Endometrium (tissue), 2 donors: ENCODE results near the gene TSGA10.
"Not testable (repeated sequence)": the region's sequence is repeated elsewhere in the genome, so short reads cannot be mapped to it uniquely, and the experiment has no call there.

Experiments used
- FAIRE-seq: peaks from 2 replicates; lab custom pipeline; 2012; peaks lifted over from hg19 to GRCh38; lab: Jason Lieb, UNC
- donor health status: control.
- donor health status: control.

The TSGA10 gene

DNA sequence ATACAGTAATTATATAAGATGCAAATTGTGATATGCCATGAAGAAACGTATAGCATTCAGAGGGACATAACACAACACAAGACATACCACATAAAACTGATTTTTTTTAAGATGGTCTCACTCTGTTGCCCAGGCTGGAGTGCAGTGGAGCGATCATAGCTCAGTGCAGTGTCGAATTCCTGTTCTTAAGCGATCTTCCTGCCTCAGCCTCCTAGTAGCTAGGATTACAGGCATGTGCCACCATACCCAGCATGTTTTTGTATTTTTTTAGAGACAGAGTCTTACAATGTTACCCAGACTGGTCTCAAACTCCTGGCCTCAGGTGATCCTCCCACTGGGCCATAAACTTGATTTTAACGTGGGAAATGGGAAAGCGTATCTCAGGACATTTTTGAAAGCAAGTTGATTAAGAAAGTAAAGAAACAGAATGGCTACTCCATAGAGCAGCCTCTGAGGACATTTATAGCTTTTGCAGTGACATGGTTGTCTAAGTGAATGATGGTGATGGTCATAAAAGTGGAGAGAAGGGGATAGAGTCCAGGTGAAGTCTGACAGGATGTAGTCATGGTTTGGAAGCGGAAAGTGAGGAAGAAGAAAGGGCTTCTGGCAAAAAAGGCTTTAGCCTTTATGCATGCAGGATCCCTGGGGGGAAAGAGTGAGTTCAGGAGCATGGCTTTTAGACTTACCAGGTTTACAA, 2.4 kb downstream of the TSGA10 start:
- FAIRE-seq, result no peak

DNA sequence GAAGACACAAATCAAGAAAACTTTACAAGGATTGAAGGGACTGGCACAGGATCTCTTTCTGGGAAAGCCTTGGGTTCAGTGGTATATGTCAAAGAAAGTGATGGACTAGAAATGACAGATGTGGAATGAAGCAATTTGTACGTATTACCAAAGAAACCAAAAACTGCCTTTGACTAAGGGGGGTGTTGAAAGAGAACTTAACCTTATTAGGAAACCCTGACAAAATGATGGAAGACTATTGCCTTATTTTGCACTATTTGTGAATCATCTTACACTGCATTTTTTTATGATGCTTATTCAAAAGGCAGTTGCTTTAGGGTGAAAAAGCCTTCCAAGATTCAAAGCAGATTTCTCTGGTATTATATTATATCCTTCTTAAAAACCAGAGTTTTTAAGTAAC, 4.0 kb downstream of the TSGA10 start:
- no peak for FAIRE-seq

DNA sequence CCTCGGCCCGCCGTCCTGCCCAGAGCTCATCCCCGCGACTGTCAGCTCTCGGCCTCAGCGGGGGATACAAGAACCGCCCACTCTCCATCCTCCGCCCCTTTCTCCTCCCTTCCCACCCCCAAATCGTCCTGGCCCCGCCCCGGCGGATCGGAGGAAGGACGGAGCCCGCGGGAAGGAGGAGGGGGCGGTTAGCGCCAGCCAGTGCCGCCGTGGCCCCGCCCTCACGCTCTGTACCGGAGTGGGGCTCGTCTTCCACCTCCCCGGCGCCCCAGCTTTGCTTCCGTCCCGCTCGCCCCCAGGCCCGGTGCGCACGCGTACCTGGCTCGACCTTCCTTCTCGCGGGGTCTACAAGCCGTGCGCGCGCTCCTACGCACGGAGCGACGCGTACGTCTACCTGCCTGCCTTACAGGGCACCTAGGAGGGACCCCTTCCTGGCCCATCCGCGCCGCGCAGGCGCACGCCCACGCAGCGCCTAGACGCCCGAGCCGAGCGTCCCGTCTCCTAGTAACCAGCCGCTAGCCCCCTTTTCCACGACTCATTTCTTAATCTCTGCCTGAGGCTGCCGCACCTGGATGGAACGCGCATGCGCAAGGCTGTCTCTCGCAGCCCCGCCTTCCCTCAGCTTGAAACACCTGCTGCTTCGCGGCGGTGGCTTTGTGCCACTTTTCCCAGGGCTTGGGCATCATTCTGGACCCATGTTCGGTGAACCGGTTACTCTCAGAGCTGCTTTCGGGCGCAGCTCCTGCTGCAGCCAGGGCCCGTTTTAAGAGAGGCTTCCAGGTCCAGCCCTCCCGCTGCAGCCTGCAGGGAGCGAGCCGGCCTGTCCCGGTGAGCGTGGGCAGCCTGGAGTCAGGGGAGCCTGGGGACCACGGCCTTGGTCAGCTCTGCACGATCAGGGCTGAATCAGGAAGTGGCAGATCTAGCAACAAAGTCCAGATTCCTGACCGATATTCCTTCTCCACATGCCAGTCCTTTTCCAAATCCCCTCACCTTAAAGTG, 13.3 kb downstream of the TSGA10 start, which contains the start of gene C2orf15:
C2orf15 (plus strand) TSS at position 598 of the 999 bp plus-strand sequence. CDS start 8,852 bp downstream, outside the sequence.
- FAIRE-seq, result no peak

DNA sequence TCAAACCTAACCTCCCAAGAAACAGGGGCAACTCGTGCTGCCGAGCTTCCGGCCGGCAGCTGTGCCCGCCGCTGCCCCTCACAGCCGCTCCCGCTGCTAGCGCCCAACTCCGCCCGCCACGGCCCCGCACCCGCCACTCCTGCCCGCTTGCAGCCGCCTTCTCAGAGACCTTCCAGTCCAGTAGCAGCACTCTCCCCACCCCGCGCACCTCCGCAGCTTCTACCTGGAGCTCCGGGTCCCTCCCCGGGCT, 14.0 kb downstream of the TSGA10 start:
- FAIRE-seq, result no peak

DNA sequence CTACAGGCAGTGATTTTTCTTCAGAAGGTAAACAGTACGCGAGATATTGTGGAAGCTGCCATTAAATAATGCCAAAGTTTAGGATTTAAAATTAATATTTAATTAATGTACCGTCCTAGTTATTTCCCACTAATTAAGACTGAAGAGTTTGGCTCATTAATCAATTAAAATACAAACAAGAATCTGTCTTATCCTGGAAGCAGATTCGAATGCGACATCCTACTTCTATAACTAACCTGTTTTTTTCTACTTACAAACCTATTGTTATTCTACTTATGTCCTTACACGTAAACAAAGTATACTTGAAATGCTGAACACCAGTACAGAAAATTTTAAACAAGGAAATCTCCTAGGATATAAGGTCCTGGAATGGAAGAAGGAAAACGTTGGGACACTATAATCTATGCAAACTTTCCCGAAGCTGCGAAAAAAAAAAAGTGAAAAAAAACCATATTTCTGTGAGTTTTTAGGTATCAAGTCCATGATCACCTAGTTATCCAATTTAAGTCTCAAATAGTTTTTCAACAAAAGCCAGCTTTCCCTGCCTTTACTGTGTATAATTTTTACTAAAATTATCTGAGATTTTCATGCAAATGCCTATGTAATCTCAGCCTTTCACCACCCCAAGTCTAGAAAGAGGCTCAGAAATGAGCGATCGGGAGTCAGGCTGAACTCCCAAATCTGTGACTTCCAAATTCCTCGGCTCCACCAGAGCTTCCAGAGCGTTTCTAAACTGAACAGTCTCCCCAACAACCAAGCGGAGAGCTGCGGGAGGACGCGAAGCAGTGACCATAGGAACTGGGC, 14.5 kb downstream of the TSGA10 start:
- no peak for FAIRE-seq

DNA sequence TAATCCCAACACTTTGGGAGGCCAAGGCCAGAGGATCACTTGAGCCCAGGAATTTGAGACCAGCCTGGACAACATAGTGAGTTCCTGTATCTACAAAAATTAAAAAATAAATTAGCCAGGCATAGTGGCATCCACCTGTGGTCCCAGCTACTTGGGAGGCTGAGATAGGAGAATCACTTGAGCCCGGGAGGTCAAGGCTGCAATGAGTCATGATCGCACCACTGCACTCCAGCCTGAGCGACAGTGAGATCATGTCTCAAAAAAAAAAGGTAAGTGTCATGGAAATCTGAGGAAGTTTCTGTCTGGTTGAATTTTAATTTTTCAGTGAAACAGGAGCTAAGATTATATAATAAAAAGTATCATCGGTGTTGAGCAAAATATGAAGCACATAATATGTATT, 15.7 kb downstream of the TSGA10 start:
- no peak for FAIRE-seq

DNA sequence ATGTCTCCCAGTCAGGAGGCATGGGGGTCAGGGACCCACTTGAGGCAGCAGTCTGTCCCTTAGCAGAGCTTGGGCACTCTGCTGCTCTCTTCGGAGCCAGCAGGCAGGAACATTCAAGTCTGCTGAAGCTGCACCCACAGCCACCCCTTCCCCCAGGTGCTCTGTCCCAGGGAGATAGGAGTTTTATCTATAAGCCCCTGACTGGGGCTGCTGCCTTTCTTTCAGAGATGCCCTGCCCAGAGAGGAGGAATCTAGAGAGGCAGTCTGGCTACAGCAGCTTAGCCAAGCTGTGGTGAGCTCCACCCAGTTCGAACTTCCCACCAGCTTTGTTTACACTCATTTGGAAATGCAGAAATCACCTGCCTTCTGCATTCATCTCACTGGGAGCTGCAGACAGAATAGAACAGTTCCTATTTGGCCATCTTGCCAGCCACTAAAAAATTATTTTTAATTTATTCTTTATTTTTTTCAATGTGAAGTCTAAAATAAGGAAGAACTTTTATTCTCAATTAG, 19.6 kb downstream of the TSGA10 start:
- FAIRE-seq, result not testable (repeated sequence)

DNA sequence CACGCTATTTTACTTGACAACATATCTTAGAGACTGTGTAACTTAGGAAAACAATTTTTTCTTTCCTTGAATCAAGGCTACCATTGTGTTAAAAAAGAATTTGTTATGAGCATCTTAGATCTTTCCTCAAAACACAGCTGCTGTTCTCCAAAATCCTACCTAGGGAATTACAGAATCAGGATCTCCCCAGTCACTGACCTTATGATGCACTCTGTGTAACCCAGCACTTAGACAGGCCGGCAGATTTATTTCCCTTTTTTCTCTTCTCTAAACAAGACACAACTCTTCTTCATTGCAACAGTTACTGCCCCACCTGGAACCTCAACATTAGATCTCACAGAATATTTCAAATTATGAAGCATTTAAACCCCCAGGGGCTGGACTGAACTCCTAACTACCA, 26.8 kb downstream of the TSGA10 start:
- no peak for FAIRE-seq

DNA sequence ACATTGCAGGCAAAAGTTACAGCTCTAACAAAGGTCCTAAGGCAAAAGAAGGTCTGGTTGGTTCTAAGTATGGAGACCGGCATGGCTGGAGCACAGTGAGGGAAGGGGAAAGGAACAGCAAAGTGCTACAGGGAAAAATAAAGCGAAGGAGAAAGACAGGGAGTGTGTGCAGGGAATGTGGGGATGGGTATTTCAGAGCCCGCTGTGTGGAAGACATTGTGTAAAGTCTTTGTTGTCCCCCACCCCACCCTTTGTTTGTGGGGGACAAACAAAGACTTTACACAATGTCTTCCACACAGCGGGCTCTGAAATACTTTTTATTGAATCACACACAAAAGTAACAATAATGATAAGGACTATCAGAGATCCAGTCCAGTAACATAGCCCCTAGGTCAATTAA, 42.1 kb downstream of the TSGA10 start:
- no peak for FAIRE-seq

DNA sequence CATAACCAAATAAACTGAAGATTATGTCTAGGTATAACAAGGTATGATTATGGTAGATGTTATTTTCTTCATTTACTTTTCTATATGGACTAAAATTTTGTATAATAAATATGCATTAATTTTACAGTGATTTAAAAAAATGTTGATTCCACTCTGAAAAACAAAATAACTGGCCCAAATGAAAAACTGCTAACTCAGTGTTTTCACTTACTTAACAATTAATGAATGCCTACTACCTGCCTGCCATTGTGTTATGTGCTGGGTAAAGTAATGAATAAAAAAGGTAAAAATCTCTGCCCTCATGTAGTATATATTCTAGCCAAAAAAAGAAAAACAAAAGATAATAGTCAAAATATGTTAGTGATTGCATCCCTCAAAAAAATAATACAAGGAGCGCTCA, 42.8 kb downstream of the TSGA10 start:
- no peak for FAIRE-seq

DNA sequence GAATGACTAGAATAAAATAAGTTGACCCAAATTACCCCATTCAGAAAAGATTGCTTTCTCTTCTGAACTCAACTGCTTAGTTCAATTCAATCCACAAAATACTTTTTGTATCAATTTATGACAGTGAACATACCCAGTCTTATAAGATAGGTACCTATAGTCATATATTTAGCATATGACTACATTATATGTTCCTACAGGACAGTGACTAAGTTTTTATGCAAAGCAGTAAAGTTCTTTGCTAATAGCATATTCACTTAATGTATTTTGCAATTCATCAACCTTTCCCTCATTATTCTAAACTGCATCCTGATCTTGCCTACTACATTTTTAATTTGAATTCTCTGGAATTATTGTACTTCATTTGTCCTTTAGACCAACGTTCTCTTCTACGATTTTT, 43.5 kb downstream of the TSGA10 start:
- no peak for FAIRE-seq

DNA sequence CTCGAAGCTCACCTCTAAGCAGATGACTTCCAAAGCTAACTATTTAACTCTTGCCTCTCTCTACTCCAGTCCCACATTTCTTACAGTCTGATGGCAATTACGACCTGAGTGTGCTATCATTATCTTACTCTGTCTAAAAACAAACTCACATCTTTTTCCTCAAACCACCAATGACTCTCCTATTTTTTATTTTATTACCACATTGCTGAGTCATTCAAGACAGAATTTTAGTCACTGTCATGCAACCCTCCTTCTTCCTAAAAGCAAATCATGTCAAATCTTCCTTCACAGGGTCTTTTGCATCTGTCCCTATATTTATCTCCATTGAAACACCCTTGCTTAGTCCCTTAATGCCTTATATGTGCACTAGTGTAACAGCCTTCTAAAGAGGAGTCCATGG, 47.8 kb downstream of the TSGA10 start:
- FAIRE-seq, result no peak

DNA sequence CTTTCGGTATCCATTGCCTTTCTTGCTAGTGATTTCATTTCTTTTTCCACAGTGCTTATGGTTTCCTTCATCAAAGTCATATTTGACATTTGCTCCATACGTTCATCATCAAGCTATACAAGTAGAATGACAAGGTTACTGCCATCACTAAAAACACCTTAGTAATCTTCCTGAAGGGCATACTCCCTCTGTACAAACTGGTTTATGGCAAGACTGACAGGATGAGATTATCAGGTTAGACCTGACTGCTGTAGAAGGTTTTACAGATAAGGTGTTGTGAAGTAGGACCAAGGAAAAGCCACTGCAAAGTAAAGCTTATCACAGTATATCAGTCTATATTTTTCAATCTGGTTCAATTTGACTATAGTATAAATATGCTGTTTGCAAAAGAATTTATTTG, 50.7 kb downstream of the TSGA10 start:
- FAIRE-seq, result no peak

DNA sequence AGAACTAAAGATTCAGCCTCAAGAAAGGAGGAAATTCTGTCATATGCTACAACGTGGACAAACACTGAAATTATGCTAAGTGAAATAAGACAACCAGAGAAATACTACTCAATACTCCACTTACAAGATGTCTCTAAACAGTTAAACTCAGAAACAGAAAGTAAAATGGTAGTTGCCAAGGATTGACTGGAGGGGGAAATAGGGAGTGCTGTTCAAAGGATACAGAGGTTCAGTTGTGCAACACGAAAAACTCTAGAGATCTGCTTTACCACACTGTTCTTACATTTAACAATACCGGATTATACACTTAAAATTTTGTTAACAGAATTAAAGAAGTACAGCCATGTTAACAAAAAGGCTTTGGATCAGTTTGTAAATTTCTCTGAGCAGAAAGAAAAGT, 53.0 kb downstream of the TSGA10 start:
- no peak for FAIRE-seq

DNA sequence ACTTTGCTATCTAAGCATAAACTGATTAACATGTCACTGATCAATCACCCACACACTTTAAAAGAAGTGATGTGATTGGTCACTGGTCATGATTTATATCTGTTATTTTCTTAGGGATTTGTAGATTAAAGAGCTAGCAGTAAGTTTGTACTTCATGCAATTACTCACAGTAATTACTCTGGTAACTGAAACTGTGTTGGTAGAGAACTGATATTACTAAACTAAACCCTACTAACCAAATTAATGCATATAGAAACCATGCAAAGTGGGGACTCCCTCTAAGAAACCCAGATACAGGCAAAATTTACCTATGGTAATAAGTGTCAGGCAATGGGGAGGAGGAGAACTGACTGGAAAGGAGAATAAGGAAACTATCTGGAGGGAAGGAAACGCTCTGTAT, 58.0 kb downstream of the TSGA10 start:
- FAIRE-seq, result no peak

DNA sequence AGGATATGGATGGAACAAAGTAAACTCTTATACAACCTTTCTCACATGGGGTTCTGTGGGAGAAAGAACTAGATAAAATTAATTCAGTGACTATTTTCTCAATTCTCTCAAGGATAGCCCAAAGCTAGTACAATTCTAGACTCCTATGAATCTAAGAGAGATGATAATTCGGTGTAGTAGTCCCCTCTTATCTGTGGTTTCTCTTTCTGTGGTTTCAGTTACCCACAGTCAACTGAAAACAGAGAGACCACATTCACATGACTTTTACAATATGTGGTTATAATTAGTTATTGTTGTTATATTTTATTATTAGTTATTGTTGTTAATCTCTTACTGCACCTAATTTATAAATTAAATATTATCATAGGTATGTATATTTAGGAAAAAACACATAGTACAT, 66.7 kb downstream of the TSGA10 start:
- FAIRE-seq, result no peak

DNA sequence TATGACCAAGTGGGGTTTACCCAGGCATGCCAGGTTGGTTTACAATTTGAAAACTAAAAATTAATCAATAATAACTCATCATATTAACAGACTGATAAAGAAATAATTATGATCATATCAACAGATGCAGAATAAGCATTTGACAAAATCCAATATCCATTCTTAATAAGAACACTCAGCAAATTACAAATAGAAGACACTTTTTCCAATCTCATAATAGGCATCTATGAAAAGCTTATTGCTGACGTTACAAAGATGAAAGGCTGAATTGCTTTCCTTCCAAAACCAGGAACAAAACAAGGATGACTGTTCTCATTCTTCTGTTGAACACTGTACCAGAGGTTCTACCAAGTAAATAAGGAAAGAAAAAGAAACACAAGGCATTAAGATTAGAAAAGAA, 68.4 kb downstream of the TSGA10 start:
- no peak for FAIRE-seq

DNA sequence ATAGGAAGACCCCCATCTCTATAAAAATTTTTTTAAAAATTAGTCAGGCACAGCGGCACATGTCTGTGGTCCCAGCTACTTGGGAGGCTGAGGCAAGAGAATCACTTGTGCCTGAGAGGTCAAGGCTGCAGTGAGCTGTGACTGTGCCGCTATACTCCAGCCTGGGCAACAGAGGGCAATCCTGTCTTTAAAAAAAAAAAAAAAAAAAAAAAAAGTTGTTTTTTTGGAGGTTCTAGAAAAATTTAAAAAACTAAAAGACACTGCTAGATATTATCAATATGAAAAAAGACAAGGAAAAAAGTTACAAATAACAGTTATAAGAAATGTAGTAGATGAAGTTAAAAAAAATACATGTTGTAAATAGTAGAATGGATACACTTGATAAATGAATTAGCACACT, 69.3 kb downstream of the TSGA10 start:
- FAIRE-seq, result peak; percentile 26

DNA sequence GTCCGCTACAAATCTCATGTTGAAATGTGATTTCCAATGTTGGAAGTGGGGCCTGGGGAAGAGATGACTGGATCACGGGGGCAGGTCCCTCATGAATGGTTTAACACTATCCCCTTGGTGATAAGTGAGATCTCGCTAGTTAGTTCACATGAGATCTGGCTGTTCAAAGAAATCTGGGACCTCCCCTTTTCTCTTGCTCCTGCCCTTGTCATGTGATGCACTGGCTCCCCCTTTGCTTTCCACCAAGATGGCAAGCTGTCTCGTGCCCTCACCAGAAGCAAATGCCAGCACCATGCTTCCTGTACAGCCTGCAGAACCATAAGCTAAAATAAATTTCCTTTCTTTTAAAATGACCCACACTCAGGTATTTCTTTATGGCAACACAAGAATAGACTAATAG, 70.5 kb downstream of the TSGA10 start:
- FAIRE-seq, result no peak

DNA sequence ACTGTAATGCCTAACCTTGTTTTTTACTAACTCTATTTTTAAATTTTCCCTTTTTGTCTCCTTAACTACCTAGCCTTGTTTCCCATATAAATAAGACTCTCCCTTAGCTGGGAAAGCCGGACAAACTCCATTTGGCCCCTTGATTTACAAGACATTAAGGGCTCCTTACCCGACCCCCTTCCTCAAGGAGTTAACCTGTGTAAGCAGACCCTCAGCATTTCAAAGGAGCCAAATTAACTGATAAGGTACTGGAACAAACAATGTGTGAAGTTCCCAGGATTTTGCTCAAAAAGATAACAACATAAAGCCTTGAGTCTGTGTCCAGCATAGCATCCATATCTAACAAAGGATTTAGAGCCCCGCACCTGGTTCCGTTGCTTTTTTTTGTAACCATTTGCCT, 72.9 kb downstream of the TSGA10 start:
- FAIRE-seq, result no peak

DNA sequence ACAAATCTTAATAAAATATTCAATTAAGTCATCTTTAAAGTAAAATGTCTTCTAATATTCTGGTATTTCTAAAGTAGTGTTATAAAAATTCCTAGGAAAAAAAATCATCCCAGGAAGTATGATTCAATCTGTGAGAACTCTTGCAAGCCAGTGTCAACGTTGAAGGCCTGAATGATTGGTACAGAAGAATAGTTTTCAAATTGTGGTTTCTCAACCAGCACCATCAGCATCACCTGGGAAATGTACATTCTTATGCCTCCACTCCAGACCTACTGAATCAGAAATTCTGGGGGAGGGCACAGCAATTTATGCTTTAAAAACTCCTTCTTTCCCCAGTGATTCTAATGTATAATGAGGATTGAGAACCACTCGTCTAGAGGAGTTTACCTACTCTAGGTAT, 75.5 kb downstream of the TSGA10 start:
- no peak for FAIRE-seq

DNA sequence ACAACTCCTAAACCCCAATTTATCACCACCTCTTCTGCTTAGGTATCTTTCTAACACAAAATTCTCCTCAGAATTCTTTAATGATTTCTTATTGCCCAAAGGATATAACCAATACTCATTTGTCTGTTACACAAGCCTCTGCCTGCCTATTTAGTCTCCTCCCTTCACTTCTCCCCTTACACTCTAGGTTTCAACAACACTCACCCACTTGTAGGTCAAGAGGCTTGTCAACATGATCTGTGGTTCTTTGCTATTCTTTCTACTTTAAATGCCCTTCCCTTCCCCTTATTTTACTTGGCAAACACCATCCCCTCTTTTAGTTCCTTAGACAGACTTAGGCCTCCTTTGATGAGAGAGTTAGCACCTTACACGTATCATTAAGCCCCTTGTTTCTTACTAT, 82.2 kb downstream of the TSGA10 start:
- FAIRE-seq, result no peak
